Islet precursor cell (in vitro differentiated cells): ENCODE measurements around the gene ATXN2L.
"Not testable (repeated sequence)": the region's sequence is repeated elsewhere in the genome, so short reads cannot be mapped to it uniquely, and the experiment has no call there.

Experiments used
- DNase-seq: peaks from one replicate; pipeline ENCODE4 v3.0.0-alpha.2; 2018

The ATXN2L gene

GRCh38 chr16:28873543-28874201 is 50.9 kb downstream of the ATXN2L start:
- no peak for DNase-seq

- DNase-seq: no peak
Observed at GRCh38 chr16:28874406-28874805, 51.6 kb downstream of the ATXN2L start.

- no peak for DNase-seq
Observed at GRCh38 chr16:28875134-28876018, 52.6 kb downstream of the ATXN2L start.

GRCh38 chr16:28876019-28876659 is 53.3 kb downstream of the ATXN2L start:
- no peak for DNase-seq

- DNase-seq: no peak
Observed at GRCh38 chr16:28876973-28877654, 54.3 kb downstream of the ATXN2L start.

- no peak for DNase-seq
Observed at GRCh38 chr16:28877655-28878000, 54.8 kb downstream of the ATXN2L start.

GRCh38 chr16:28878083-28878926 is 55.5 kb downstream of the ATXN2L start, which contains the start of gene ATP2A1:
ATP2A1 (plus strand) TSS chr16:28878488; CDS start chr16:28878672, 184 bp downstream.
- no peak for DNase-seq

- no peak for DNase-seq
Observed at GRCh38 chr16:28879261-28879840, 56.6 kb downstream of the ATXN2L start.

- DNase-seq: peak; percentile 91
Observed at GRCh38 chr16:28879841-28880588, 57.2 kb downstream of the ATXN2L start.

GRCh38 chr16:28880589-28880915 is 57.8 kb downstream of the ATXN2L start:
- DNase-seq: no peak

GRCh38 chr16:28880955-28881354 is 58.2 kb downstream of the ATXN2L start:
- no peak for DNase-seq

GRCh38 chr16:28881565-28881964 is 58.8 kb downstream of the ATXN2L start:
- DNase-seq: not testable (repeated sequence)

- DNase-seq: no peak
Observed at GRCh38 chr16:28882551-28883160, 59.9 kb downstream of the ATXN2L start.

GRCh38 chr16:28883221-28883996 is 60.6 kb downstream of the ATXN2L start:
- DNase-seq: no peak

GRCh38 chr16:28884045-28884444 is 61.2 kb downstream of the ATXN2L start:
- no peak for DNase-seq
